ENCODE data around the gene AGAP1.

DNA sequence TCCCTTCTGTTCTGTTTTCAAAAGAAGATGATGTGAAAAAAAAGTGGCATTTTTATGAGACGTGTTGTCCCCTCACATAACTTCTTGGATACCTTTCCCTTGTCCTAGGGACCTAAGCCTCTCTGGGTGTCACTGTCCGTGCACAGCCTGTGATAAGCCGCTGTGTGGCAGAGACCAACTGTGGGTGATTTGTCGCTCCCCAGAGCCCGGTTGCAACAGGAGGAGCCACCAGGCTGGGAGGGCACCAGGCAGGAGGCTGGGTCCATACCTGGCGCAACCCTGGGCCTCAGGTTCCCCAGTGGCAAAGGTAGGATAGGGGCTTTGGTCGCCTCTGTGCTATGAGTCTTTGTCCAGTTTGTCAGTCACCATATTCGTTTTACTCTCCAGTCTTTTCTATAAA, 82.1 kb downstream of the AGAP1 start:
- TF ChIP-seq, protein P1, sequence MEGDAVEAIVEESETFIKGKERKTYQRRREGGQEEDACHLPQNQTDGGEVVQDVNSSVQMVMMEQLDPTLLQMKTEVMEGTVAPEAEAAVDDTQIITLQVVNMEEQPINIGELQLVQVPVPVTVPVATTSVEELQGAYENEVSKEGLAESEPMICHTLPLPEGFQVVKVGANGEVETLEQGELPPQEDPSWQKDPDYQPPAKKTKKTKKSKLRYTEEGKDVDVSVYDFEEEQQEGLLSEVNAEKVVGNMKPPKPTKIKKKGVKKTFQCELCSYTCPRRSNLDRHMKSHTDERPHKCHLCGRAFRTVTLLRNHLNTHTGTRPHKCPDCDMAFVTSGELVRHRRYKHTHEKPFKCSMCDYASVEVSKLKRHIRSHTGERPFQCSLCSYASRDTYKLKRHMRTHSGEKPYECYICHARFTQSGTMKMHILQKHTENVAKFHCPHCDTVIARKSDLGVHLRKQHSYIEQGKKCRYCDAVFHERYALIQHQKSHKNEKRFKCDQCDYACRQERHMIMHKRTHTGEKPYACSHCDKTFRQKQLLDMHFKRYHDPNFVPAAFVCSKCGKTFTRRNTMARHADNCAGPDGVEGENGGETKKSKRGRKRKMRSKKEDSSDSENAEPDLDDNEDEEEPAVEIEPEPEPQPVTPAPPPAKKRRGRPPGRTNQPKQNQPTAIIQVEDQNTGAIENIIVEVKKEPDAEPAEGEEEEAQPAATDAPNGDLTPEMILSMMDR (IDR thresholded peaks at IDR 0.05; ENCODE audit: insufficient read depth, low read depth, low read length), result no peak
- TF ChIP-seq EZH2 (IDR thresholded peaks at IDR 0.05; ENCODE audit: insufficient read depth, low read length), result no peak
